H54 (cell line): ENCODE data around the gene RHOD.
A peak's percentile ranks its signal among the peaks of the same experiment; 100 is the strongest.

Source experiments
- DNase-seq: peaks from one replicate; pipeline ENCODE4 v3.0.0; 2011; ENCODE audit warnings: low spot score, mixed read lengths; ENCODE audit not compliant: insufficient read length
- FAIRE-seq: peaks from 3 replicates; lab custom pipeline; 2011; peaks lifted over from hg19 to GRCh38; lab: Jason Lieb, UNC
- POLR2A ChIP-seq: IDR thresholded peaks from 2 replicates; pipeline ENCODE4 v1.6.1; 2011; ENCODE audit warnings: low read depth, mild to moderate bottlenecking, low read length

The RHOD gene

GRCh38 chr11:67058506-67058905 is 1.9 kb downstream of the RHOD start:
- no peak for DNase-seq
- TF ChIP-seq POLR2A: no peak
- FAIRE-seq: no peak

GRCh38 chr11:67059671-67060070 is 3.0 kb downstream of the RHOD start:
- DNase-seq: no peak
- FAIRE-seq: no peak
- TF ChIP-seq POLR2A: no peak

- TF ChIP-seq POLR2A: no peak
- DNase-seq (peak; percentile 99), FAIRE-seq (no peak)
Measured at GRCh38 chr11:67060111-67060522, 3.5 kb downstream of the RHOD start.

GRCh38 chr11:67062526-67063373 is 6.1 kb downstream of the RHOD start:
- TF ChIP-seq POLR2A: no peak
- FAIRE-seq (no peak), DNase-seq (peak; percentile 64)

GRCh38 chr11:67066333-67066709 is 9.7 kb downstream of the RHOD start:
- DNase-seq: no peak
- no peak for TF ChIP-seq POLR2A
- no peak for FAIRE-seq

- DNase-seq (peak; percentile 70), FAIRE-seq (no peak)
- no peak for TF ChIP-seq POLR2A
Measured at GRCh38 chr11:67071420-67072284, 15.0 kb downstream of the RHOD start.

GRCh38 chr11:67072295-67072694 is 15.6 kb downstream of the RHOD start:
- TF ChIP-seq POLR2A: no peak
- no peak for DNase-seq
- FAIRE-seq: no peak

GRCh38 chr11:67073908-67074307 is 17.3 kb downstream of the RHOD start:
- no peak for TF ChIP-seq POLR2A
- no peak for FAIRE-seq
- no peak for DNase-seq

GRCh38 chr11:67076202-67076601 is 19.6 kb downstream of the RHOD start:
- FAIRE-seq (no peak), DNase-seq (no peak)
- TF ChIP-seq POLR2A: no peak

- DNase-seq: no peak
- no peak for FAIRE-seq
- TF ChIP-seq POLR2A: no peak
Measured at GRCh38 chr11:67079065-67079705, 22.5 kb downstream of the RHOD start.

- no peak for TF ChIP-seq POLR2A
- no peak for FAIRE-seq
- DNase-seq: no peak
Measured at GRCh38 chr11:67082071-67082791, 25.6 kb downstream of the RHOD start.

- no peak for FAIRE-seq
- TF ChIP-seq POLR2A: no peak
Measured at GRCh38 chr11:67083786-67084366, 27.2 kb downstream of the RHOD start.

GRCh38 chr11:67085617-67086016 is 29.0 kb downstream of the RHOD start:
- FAIRE-seq: no peak

More at GRCh38 chr11:67083786-67084366, 27.2 kb downstream of the RHOD start:
- DNase-seq: no peak

More at GRCh38 chr11:67085617-67086016, 29.0 kb downstream of the RHOD start:
- TF ChIP-seq POLR2A: no peak
- DNase-seq: no peak
